HepG2 (cell line): Measurements from ENCODE around the gene NDUFB10. TPM values are rescaled to one million over a fixed set of nuclear protein-coding genes. Genes with fewer than 3 reads are reported as not detected.
A peak's percentile ranks its signal among the peaks of the same experiment; 100 is the strongest.

Experiments used
- BRCA1 ChIP-seq: sonication (generic); formaldehyde crosslinking; IDR thresholded peaks from 2 replicates; pipeline ENCODE4 v1.4.0; 2020; ENCODE audit warnings: missing genetic modification reagents
- CCAR2 ChIP-seq: fragments of 200-400 bp; formaldehyde crosslinking; optimal IDR thresholded peaks from 2 replicates; pipeline ENCODE3; 2018; ENCODE audit warnings: low read depth, mild to moderate bottlenecking, low read length, moderate library complexity
- CREM ChIP-seq, 2 experiments: sonication (generic) in 1 of 2; formaldehyde crosslinking in 1 of 2; IDR thresholded peaks; 2 replicates each; pipeline versions ENCODE4 v1.4.0 to v1.6.1; 2016 to 2020; ENCODE audit warnings: antibody characterized with exemption in 1 of 2, mild to moderate bottlenecking in 1 of 2, missing genetic modification reagents in 1 of 2
- HNRNPLL ChIP-seq: fragments of 200-400 bp; formaldehyde crosslinking; IDR thresholded peaks from 2 replicates; pipeline ENCODE4 v1.6.1; 2017; ENCODE audit warnings: mild to moderate bottlenecking, low read depth, low read length; ENCODE audit not compliant: poor library complexity, severe bottlenecking
- JUND ChIP-seq: sonication (generic); formaldehyde crosslinking; IDR thresholded peaks from 2 replicates; pipeline ENCODE4 v1.8.0; 2022; ENCODE audit warnings: mild to moderate bottlenecking, missing genetic modification reagents
- KLF12 ChIP-seq: sonication (generic); formaldehyde crosslinking; IDR thresholded peaks from 2 replicates; pipeline ENCODE4 v1.4.0; 2020; ENCODE audit warnings: missing genetic modification reagents, borderline replicate concordance
- KMT2A ChIP-seq: sonication (generic); formaldehyde crosslinking; IDR thresholded peaks from 2 replicates; pipeline ENCODE4 v1.4.0; 2020; ENCODE audit warnings: missing genetic modification reagents
- LCORL ChIP-seq, 2 experiments: fragments of 450-650 bp in 1 of 2; sonication (generic) in 1 of 2; formaldehyde crosslinking in 1 of 2; IDR thresholded peaks; 2 replicates each; pipeline versions ENCODE4 v1.5.0 to v1.6.1; 2017 to 2020; ENCODE audit warnings: antibody characterized with exemption in 1 of 2, missing genetic modification reagents in 1 of 2
- MTA3 ChIP-seq: sonication (generic); formaldehyde crosslinking; IDR thresholded peaks from 2 replicates; pipeline ENCODE4 v1.4.0; 2020; ENCODE audit warnings: missing genetic modification reagents
- NR0B2 ChIP-seq: sonication (generic); formaldehyde crosslinking; IDR thresholded peaks from 2 replicates; pipeline ENCODE4 v1.4.0; 2020; ENCODE audit warnings: mild to moderate bottlenecking, missing genetic modification reagents
- PCBP1 ChIP-seq: fragments of 200-400 bp; formaldehyde crosslinking; IDR thresholded peaks from 2 replicates; pipeline ENCODE4 v1.6.1; 2017; ENCODE audit warnings: mild to moderate bottlenecking, low read depth, low read length, borderline replicate concordance
- PRPF4 ChIP-seq: fragments of 200-400 bp; formaldehyde crosslinking; IDR thresholded peaks from 2 replicates; pipeline ENCODE4 v1.6.1; 2016; ENCODE audit warnings: low read length, low read depth; ENCODE audit not compliant: poor library complexity, severe bottlenecking
- RAD21 ChIP-seq: fragments of 450-650 bp; formaldehyde crosslinking; IDR thresholded peaks from 2 replicates; pipeline ENCODE4 v1.5.0; 2020; ENCODE audit warnings: mild to moderate bottlenecking
- RBM39 ChIP-seq: fragments of 200-400 bp; formaldehyde crosslinking; IDR thresholded peaks from one replicate; pipeline ENCODE4 v1.6.1; 2018; ENCODE audit warnings: antibody characterized with exemption, mild to moderate bottlenecking, low read depth, low read length; ENCODE audit not compliant: poor library complexity, severe bottlenecking
- SATB2 ChIP-seq: sonication (generic); formaldehyde crosslinking; IDR thresholded peaks from 2 replicates; pipeline ENCODE4 v1.5.0; 2020; ENCODE audit warnings: missing genetic modification reagents
- ZBTB14 ChIP-seq: sonication (generic); formaldehyde crosslinking; IDR thresholded peaks from 2 replicates; pipeline ENCODE4 v1.4.0; 2020; ENCODE audit warnings: missing genetic modification reagents
- ZBTB26 ChIP-seq: IDR thresholded peaks from 2 replicates; pipeline ENCODE4 v1.6.1; 2016; ENCODE audit warnings: missing compliant biosample characterization, missing genetic modification reagents, borderline replicate concordance
- ZBTB37 ChIP-seq: sonication (generic); formaldehyde crosslinking; IDR thresholded peaks from 2 replicates; pipeline ENCODE4 v1.4.0; 2020; ENCODE audit warnings: mild to moderate bottlenecking, missing genetic modification reagents
- ZBTB7A ChIP-seq: sonication (generic); formaldehyde crosslinking; IDR thresholded peaks from 2 replicates; pipeline ENCODE4 v1.8.0; 2022; ENCODE audit warnings: mild to moderate bottlenecking, missing genetic modification reagents
- ZGPAT ChIP-seq: IDR thresholded peaks from 2 replicates; pipeline ENCODE4 v1.6.1; 2016; ENCODE audit warnings: mild to moderate bottlenecking
- ZNF160 ChIP-seq: sonication (generic); formaldehyde crosslinking; IDR thresholded peaks from 2 replicates; pipeline ENCODE4 v1.8.0; 2022; ENCODE audit warnings: mild to moderate bottlenecking, inconsistent platforms, missing genetic modification reagents
- ZNF296 ChIP-seq: sonication (generic); formaldehyde crosslinking; conservative IDR thresholded peaks from 2 replicates; pipeline ENCODE4 v1.5.0; 2020; ENCODE audit warnings: mild to moderate bottlenecking, missing genetic modification reagents
- ZNF660 ChIP-seq: sonication (generic); formaldehyde crosslinking; IDR thresholded peaks from 2 replicates; pipeline ENCODE4 v1.5.1; 2020; ENCODE audit warnings: mild to moderate bottlenecking, low read depth, missing genetic modification reagents, borderline replicate concordance
- ZNF792 ChIP-seq: IDR thresholded peaks from 2 replicates; pipeline ENCODE4 v1.6.1; 2016
- polyA plus RNA-seq, 8 experiments: library from polyadenylated mRNA; depleted of rRNA in 3 of 8; stranded (reverse) in 7 of 8; unstranded in 1 of 8; fragments of >200 nt; fragmentation: Illumina TruSeq in 4 of 8; extraction: Trizol in 4 of 8; gene quantifications; 2 replicates each; pipeline versions ENCODE4 v1.2.1 to v1.2.3, GENCODE V29; 2011 to 2016; ENCODE audit warnings: low read depth in 4 of 8, missing spikeins in 1 of 8, mixed read lengths in 1 of 8; ENCODE audit not compliant: insufficient read depth in 1 of 8
- total RNA-seq, 5 experiments: library from RNA; depleted of rRNA; stranded (reverse); fragments of >200 nt; fragmentation: Illumina TruSeq; extraction: Trizol; gene quantifications; 2 replicates each; pipeline ENCODE4 v1.2.3, GENCODE V29; 2016; ENCODE audit warnings: low read depth in 1 of 5

Gene NDUFB10
- total and polyA plus RNA-seq, 2 of the 13 experiments (the other 11 are each of a cell fraction or from before 2014, with no cell fraction given): 68.6 to 157 TPM

GRCh38 chr16:1959269-1960039, at the start of gene NDUFB10 (continued):
- TF ChIP-seq ZBTB37 (CRISPR knock-in tag): no peak
- peak; percentile 65; the same call in 1 of the 2 replicates for TF ChIP-seq KMT2A (CRISPR knock-in tag)
- TF ChIP-seq BRCA1 (CRISPR knock-in tag): no peak
- TF ChIP-seq PRPF4: no peak
- peak; percentile 66 for TF ChIP-seq HNRNPLL
- TF ChIP-seq PCBP1: no peak
- TF ChIP-seq ZBTB14 (CRISPR knock-in tag): peak; percentile 62; the same call in 1 of the 2 replicates
- TF ChIP-seq CCAR2: no peak
- no peak for TF ChIP-seq SATB2 (CRISPR knock-in tag)
- TF ChIP-seq RBM39: no peak
- no peak for TF ChIP-seq ZNF296 (CRISPR knock-in tag)
- no peak for TF ChIP-seq NR0B2
- TF ChIP-seq JUND: no peak
- TF ChIP-seq KLF12 (CRISPR knock-in tag): peak; percentile 87; the same call in 1 of the 2 replicates
- no peak for TF ChIP-seq ZBTB7A (CRISPR knock-in tag)
- TF ChIP-seq ZNF792 (CRISPR knock-in tag): peak; percentile 28; the same call in 1 of the 2 replicates
- TF ChIP-seq MTA3: no peak
- TF ChIP-seq ZGPAT (CRISPR knock-in tag): peak; percentile 82
- no peak for TF ChIP-seq CREM (IDR thresholded peaks at IDR 0.05)
- no peak for TF ChIP-seq CREM (CRISPR knock-in tag; IDR thresholded peaks at IDR 0.05)
- TF ChIP-seq ZNF660 (CRISPR knock-in tag): no peak
- TF ChIP-seq LCORL (IDR thresholded peaks at IDR 0.05): no peak
- TF ChIP-seq LCORL (CRISPR knock-in tag; IDR thresholded peaks at IDR 0.05): peak; percentile 79; the same call in 1 of the 2 replicates
- TF ChIP-seq ZNF160 (CRISPR knock-in tag): peak; percentile 87; the same call in 1 of the 2 replicates
- no peak for TF ChIP-seq ZBTB26 (CRISPR knock-in tag)
- TF ChIP-seq RAD21: peak; percentile 80
